Measurements from ENCODE around the gene OTOS.

Gene OTOS

GRCh38 chr2:240154606-240155005 lies 14.1 kb upstream of the OTOS start:
- no peak overlapping the region for H3K4me3 ChIP-seq (ENCODE audit: low read depth, low read length)

DNA sequence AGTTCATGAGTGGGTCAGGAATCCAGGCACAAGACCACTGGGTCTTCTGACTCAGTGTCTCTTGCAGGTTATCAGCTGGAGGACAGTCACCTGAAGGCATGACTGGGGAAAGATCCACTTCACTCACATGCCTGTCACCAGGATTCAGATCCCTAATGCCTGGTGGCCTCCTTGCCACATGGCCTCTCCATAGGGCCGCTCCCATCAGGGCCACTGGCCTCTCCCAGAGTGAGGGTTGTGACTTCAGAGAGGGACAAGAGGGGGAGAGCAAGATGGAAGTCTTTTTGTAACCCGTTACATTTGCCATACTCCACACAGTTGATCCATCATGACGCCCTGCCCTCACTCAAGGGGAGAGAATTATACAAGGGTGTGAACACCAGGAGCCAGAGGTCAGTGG lies 13.0 kb upstream of the OTOS start:
- H3K4me3 ChIP-seq (ENCODE audit: low read depth, low read length): no peak overlapping the region

DNA sequence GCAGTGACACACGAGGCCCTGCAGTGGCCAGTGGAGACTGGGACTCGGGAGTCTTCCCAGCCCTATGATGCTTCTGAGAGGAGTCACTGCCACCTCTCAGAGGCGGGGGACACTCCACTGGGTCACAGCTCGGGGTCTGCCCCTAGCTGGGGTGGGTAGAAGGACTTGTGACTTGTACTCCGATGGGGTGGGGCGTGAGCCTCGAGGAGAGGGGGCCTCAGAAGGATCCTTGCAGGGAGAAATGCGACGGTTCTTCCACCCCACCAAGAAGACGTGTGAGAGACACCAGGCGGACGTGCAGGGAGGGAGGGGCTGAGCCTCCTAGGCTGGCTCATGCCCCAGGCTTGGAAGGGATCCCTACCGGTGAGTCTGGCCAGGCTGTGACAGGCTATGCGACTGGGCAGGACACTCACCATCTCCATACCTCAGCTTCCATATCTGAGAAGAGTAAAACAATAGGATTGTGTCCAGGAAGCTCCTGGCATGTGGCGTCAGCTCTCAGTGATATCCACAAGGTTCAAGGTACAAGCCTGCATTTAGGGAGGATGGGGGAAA lies 11.1 kb upstream of the OTOS start:
- no peak overlapping the region for H3K4me3 ChIP-seq (ENCODE audit: low read depth, low read length)

- H3K4me3 ChIP-seq (ENCODE audit: low read depth, low read length): no peak overlapping the region
Measured at GRCh38 chr2:240149943-240150784, 9.7 kb upstream of the OTOS start.

DNA sequence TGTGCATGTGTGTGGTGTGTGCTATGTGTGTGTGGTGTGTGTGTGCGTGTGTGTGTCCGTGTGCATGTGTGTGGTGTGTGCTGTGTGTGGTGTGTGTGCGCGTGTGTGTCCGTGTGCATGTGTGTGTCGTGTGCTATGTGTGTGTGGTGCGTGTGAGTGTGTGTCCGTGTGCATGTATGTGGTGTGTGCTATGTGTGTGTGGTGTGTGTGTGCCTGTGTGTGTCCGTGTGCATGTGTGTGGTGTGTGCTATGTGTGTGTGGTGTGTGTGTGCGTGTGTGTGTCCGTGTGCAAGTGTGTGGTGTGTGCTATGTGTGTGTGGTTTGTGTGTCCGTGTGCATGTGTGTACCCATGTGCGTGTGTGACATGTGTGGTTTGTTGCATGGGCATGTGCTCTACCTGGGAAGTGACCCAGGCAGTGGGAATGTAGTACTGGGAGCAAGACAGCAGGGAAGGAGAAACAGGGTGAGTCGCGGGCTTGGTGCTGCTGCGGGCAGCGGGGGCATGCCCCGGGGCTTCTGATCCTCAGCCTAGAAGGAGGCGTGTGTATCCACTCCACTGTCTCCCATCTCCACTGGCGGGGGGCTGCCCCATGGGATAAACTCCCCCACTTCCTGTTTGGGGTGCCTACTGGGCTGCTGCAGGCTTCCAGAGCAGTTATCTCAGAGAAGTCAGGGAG lies 7.6 kb upstream of the OTOS start:
- H3K4me3 ChIP-seq (ENCODE audit: low read depth, low read length): no peak overlapping the region

DNA sequence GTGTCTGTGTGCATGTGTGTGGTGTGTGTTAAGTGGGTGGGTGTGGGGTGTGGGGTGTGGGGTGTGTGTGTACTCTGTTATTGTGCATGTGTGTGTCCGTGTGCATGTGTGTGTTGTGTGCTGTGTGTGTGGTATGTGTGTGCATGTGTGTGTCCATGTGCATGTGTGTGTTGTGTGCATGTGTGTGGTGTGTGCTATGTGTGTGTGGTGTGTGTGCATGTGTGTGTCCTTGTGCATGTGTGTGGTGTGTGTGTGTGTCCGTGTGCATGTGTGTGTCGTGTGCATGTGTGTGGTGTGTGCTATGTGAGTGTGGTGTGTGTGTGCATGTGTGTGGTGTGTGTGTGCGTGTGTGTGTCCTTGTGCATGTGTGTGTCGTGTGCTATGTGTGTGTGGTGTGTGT lies 6.9 kb upstream of the OTOS start:
- no peak overlapping the region for H3K4me3 ChIP-seq (ENCODE audit: low read depth, low read length)

DNA sequence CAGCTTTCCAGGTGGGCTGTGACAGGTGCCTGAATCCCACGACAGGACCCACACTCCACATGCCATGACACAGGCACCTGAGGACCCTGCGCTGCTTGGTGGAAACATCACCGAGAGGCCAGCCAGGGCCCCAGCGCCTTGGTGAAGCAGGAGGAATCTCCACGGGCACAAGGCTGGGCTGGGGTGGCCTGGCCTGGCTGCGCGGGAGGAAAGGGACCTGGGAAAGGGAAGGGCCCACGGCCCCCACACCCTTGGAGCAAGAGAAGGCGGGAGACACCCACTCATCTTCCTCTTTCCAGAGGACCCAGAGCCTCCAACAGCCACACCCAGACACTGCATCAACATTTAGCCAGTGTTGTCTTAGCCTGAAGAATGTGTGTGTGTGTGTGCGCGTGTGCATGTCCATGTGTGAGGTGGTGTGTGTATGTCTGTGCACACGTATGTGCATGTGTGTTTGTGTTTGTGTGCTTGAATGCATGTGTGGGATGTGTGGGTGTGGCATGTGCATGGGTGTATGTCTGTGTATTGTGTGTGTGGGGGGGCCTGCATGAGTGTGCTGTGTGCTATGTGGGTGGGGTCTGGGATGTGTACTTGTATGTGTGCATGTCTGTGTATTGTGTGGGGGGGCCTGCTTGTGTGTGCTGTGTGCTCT lies 6.3 kb upstream of the OTOS start:
- no peak overlapping the region for H3K4me3 ChIP-seq (ENCODE audit: low read depth, low read length)

- H3K4me3 ChIP-seq (ENCODE audit: low read depth, low read length): no peak overlapping the region
Measured at GRCh38 chr2:240146141-240146561, 5.7 kb upstream of the OTOS start.

DNA sequence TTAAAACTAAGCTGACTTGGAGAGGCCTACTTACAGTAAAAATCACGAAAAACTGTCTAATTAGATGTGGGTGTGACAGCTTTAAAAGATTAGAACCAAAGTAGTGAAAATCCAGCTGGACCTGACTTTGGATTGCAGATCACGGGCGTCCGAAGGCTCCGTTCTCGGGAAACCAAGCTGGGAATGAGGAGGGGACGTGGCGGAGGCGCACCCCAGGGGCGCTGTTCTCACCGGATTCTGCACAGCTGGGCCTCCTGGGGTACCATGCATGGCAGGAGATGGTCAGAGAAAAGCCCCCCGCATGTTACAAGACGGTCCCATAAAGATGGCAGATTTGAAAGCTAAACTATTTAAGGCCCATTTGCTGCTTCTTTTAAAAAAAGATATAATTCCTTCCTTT lies 5.0 kb upstream of the OTOS start:
- H3K4me3 ChIP-seq (ENCODE audit: low read depth, low read length): no peak overlapping the region

GRCh38 chr2:240144649-240145261 lies 4.3 kb upstream of the OTOS start:
- no peak overlapping the region for H3K4me3 ChIP-seq (ENCODE audit: low read depth, low read length)

GRCh38 chr2:240143801-240144648 lies 3.6 kb upstream of the OTOS start:
- H3K4me3 ChIP-seq (ENCODE audit: low read depth, low read length): no peak overlapping the region

GRCh38 chr2:240143276-240143675 lies 2.8 kb upstream of the OTOS start:
- no peak overlapping the region for H3K4me3 ChIP-seq (ENCODE audit: low read depth, low read length)

- H3K4me3 ChIP-seq (ENCODE audit: low read depth, low read length): no peak overlapping the region
Measured at GRCh38 chr2:240142859-240143258, 2.4 kb upstream of the OTOS start.

GRCh38 chr2:240142256-240142775 lies 1.9 kb upstream of the OTOS start:
- no peak overlapping the region for H3K4me3 ChIP-seq (ENCODE audit: low read depth, low read length)

GRCh38 chr2:240141736-240142135 lies 1.3 kb upstream of the OTOS start:
- no peak overlapping the region for H3K4me3 ChIP-seq (ENCODE audit: low read depth, low read length)

- no peak overlapping the region for H3K4me3 ChIP-seq (ENCODE audit: low read depth, low read length)
Measured at GRCh38 chr2:240140920-240141319, 462 bp upstream of the OTOS start.

DNA sequence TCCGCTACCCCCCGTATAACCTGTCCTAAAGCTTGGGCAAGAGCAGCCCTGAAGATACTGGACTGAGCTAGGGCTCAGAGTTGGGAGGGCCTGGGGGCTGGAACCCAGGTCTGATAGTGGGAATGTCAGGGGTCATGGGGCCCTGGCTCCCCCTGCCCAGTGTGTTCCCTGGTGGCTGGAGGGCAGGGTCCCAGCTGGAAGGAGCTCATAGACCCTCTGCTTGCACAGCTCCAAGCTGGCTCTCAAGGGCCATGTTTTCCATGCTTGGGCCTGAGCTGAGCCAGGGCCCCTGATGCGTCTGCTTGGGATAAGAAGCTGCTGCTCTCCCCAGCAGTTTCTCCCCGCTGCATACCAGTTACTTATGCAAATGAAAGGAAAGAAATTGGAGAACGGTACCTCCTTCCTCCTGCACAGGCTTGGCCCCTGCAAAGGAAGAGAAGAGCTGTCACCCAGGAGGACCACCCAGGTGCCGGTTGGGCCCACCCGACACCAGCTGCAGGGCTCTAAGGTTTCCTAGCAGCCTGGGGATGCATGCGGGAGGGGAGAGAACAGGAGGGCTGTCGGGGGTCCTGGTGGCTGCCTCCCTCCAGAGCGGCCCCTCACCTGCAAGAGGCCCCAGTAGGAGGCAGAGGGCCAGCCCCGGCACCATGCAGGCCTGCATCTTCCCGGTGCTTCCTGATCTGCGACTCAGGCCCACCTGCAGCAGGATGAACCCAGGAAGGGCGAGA lies 628 bp downstream of the OTOS start:
- H3K4me3 ChIP-seq (ENCODE audit: low read depth, low read length): no peak overlapping the region

GRCh38 chr2:240139011-240139441 lies 1.4 kb downstream of the OTOS start:
- H3K4me3 ChIP-seq (ENCODE audit: low read depth, low read length): no peak overlapping the region

GRCh38 chr2:240138254-240138984 lies 2.0 kb downstream of the OTOS start:
- H3K4me3 ChIP-seq (ENCODE audit: low read depth, low read length): no peak overlapping the region

All from iPS-11a (cell line).